Measurements from ENCODE around the gene TMEM170B.

TMEM170B gene

GRCh38 chr6:11592294-11592906 lies 54.9 kb downstream of the TMEM170B start:
- no peaks in the 10 kb centered on the region for H3K4me1 ChIP-seq (ENCODE audit: control insufficient read depth, low read depth, low read length)
- H3K4me3 ChIP-seq (ENCODE audit: low read length), result no peak overlapping the region
- no peaks in the 10 kb centered on the region for H3K9me3 ChIP-seq (ENCODE audit: control insufficient read depth, low read depth, low read length)
- H3K27ac ChIP-seq (ENCODE audit: low read length), result no peak overlapping the region
- no peaks in the 10 kb centered on the region for H3K27me3 ChIP-seq (ENCODE audit: control insufficient read depth, insufficient read depth, low read length)
- no peak overlapping the region for H3K9ac ChIP-seq (ENCODE audit: low read length)
- no peaks in the 10 kb centered on the region for H3K36me3 ChIP-seq (ENCODE audit: control insufficient read depth, low read depth, low read length)

- no peak overlapping the region for H3K9ac ChIP-seq (ENCODE audit: low read length)
- H3K4me1 ChIP-seq (ENCODE audit: control insufficient read depth, low read depth, low read length), result no peaks in the 10 kb centered on the region
- no peak overlapping the region for H3K27ac ChIP-seq (ENCODE audit: low read length)
- no peaks in the 10 kb centered on the region for H3K36me3 ChIP-seq (ENCODE audit: control insufficient read depth, low read depth, low read length)
- H3K9me3 ChIP-seq (ENCODE audit: control insufficient read depth, low read depth, low read length), result no peaks in the 10 kb centered on the region
- H3K4me3 ChIP-seq (ENCODE audit: low read length), result no peak overlapping the region
- no peaks in the 10 kb centered on the region for H3K27me3 ChIP-seq (ENCODE audit: control insufficient read depth, insufficient read depth, low read length)
Observed at GRCh38 chr6:11593096-11593495, 55.5 kb downstream of the TMEM170B start.

DNA sequence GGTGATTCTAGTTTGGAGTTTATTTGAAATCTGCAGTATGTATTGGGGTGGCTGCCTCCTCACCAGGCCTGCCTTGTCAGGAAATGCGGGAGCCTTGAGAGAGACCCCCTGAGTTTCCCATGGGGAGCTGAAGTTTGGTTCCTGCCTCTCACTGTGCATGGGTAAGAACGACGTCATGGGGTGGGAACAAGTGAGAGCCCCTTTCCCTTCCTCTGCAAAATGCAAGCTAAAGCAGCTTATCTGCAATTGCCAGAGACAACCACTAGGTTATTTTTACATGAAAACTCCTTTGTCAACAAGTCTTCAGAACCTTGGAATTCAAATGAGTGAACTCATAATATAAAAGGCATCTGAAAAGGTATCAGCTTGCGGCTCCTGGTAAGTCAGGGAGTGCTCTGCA lies 58.4 kb downstream of the TMEM170B start:
- Histone ChIP-seq H3K4me3 (ENCODE audit: low read length) (no peak overlapping the region), H3K27ac (ENCODE audit: low read length) (no peak overlapping the region), H3K9me3 (ENCODE audit: control insufficient read depth, low read depth, low read length) (no peaks in the 10 kb centered on the region), H3K4me1 (ENCODE audit: control insufficient read depth, low read depth, low read length) (no peaks in the 10 kb centered on the region), H3K27me3 (ENCODE audit: control insufficient read depth, insufficient read depth, low read length) (no peaks in the 10 kb centered on the region), H3K36me3 (ENCODE audit: control insufficient read depth, low read depth, low read length) (no peaks in the 10 kb centered on the region), H3K9ac (ENCODE audit: low read length) (no peak overlapping the region)

DNA sequence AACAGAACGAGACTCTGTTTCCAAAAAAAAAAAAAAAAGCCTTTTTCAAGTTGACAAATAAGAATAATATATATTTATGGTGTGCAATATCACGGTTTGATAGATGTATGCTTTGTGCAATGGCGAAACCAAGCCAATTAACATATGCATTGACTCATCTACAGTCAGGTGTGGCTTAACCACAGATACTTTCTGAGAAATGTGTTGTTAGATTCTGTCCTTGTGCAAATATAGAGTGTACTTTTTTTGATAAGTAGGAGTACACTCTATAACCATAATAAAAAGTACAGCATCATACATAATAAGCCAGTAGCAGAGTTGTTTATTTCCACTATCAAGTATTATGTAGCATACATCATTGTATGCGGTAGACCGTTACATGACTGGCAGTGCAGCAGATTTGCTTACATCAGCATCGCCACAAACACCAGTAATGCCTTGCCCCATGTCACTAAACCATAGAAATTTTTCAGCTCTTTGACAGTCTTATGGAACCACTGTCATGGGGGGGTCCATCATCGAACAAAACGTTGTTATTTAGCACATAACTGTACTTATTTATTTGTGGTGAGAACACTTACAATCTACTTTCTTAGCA lies 59.2 kb downstream of the TMEM170B start:
- Histone ChIP-seq H3K4me1 (ENCODE audit: control insufficient read depth, low read depth, low read length) (peaks cover 3% of the 10 kb centered on the region), H3K27ac (ENCODE audit: low read length) (no peak overlapping the region), H3K9me3 (ENCODE audit: control insufficient read depth, low read depth, low read length) (no peaks in the 10 kb centered on the region), H3K27me3 (ENCODE audit: control insufficient read depth, insufficient read depth, low read length) (no peaks in the 10 kb centered on the region), H3K36me3 (ENCODE audit: control insufficient read depth, low read depth, low read length) (no peaks in the 10 kb centered on the region), H3K4me3 (ENCODE audit: low read length) (no peak overlapping the region), H3K9ac (ENCODE audit: low read length) (no peak overlapping the region)

- no peak overlapping the region for H3K27ac ChIP-seq (ENCODE audit: low read length)
Observed at GRCh38 chr6:11598687-11599086, 61.1 kb downstream of the TMEM170B start.

GRCh38 chr6:11600251-11600650 lies 62.7 kb downstream of the TMEM170B start:
- Histone ChIP-seq H3K4me3 (ENCODE audit: low read length) (no peak overlapping the region), H3K9ac (ENCODE audit: low read length) (no peak overlapping the region), H3K9me3 (ENCODE audit: control insufficient read depth, low read depth, low read length) (no peaks in the 10 kb centered on the region), H3K4me1 (ENCODE audit: control insufficient read depth, low read depth, low read length) (peaks cover 11% of the 10 kb centered on the region), H3K36me3 (ENCODE audit: control insufficient read depth, low read depth, low read length) (no peaks in the 10 kb centered on the region), H3K27me3 (ENCODE audit: control insufficient read depth, insufficient read depth, low read length) (no peaks in the 10 kb centered on the region), H3K27ac (ENCODE audit: low read length) (no peak overlapping the region)

More at GRCh38 chr6:11598687-11599086, 61.1 kb downstream of the TMEM170B start:
- Histone ChIP-seq H3K9ac (ENCODE audit: low read length) (no peak overlapping the region), H3K4me1 (ENCODE audit: control insufficient read depth, low read depth, low read length) (peaks cover 9% of the 10 kb centered on the region), H3K27me3 (ENCODE audit: control insufficient read depth, insufficient read depth, low read length) (no peaks in the 10 kb centered on the region), H3K4me3 (ENCODE audit: low read length) (no peak overlapping the region), H3K36me3 (ENCODE audit: control insufficient read depth, low read depth, low read length) (no peaks in the 10 kb centered on the region), H3K9me3 (ENCODE audit: control insufficient read depth, low read depth, low read length) (no peaks in the 10 kb centered on the region)

- no peaks in the 10 kb centered on the region for H3K9me3 ChIP-seq (ENCODE audit: control insufficient read depth, low read depth, low read length)
- H3K4me3 ChIP-seq (ENCODE audit: low read length), result no peak overlapping the region
- H3K9ac ChIP-seq (ENCODE audit: low read length), result no peak overlapping the region
- no peaks in the 10 kb centered on the region for H3K36me3 ChIP-seq (ENCODE audit: control insufficient read depth, low read depth, low read length)
- H3K4me1 ChIP-seq (ENCODE audit: control insufficient read depth, low read depth, low read length), result peaks cover 20% of the 10 kb centered on the region
- H3K27ac ChIP-seq (ENCODE audit: low read length), result no peak overlapping the region
- no peaks in the 10 kb centered on the region for H3K27me3 ChIP-seq (ENCODE audit: control insufficient read depth, insufficient read depth, low read length)
Observed at GRCh38 chr6:11601776-11602605, 64.4 kb downstream of the TMEM170B start.

DNA sequence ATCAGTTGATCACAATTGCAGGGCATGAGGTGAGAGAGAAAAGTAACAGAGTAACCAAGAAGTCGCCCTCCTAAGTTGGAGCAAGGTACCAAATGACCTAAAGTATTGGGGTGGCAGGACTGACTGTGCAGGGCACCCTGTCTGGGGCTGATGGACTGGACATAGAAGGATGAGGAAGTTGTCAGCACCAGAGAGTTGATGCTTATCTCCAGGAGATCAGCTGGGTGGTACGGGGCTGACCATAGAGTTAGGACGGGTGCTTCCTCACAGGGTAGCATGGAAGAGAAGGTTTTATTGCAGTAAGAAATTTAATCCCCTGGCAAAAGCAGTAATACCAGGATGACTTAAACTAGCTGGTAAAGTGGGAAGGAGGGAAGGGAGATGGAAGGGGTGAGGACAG lies 66.7 kb downstream of the TMEM170B start:
- Histone ChIP-seq H3K9me3 (ENCODE audit: control insufficient read depth, low read depth, low read length) (no peaks in the 10 kb centered on the region), H3K27ac (ENCODE audit: low read length) (no peak overlapping the region), H3K27me3 (ENCODE audit: control insufficient read depth, insufficient read depth, low read length) (no peaks in the 10 kb centered on the region), H3K4me3 (ENCODE audit: low read length) (no peak overlapping the region), H3K4me1 (ENCODE audit: control insufficient read depth, low read depth, low read length) (peaks cover 20% of the 10 kb centered on the region), H3K9ac (ENCODE audit: low read length) (no peak overlapping the region), H3K36me3 (ENCODE audit: control insufficient read depth, low read depth, low read length) (no peaks in the 10 kb centered on the region)

DNA sequence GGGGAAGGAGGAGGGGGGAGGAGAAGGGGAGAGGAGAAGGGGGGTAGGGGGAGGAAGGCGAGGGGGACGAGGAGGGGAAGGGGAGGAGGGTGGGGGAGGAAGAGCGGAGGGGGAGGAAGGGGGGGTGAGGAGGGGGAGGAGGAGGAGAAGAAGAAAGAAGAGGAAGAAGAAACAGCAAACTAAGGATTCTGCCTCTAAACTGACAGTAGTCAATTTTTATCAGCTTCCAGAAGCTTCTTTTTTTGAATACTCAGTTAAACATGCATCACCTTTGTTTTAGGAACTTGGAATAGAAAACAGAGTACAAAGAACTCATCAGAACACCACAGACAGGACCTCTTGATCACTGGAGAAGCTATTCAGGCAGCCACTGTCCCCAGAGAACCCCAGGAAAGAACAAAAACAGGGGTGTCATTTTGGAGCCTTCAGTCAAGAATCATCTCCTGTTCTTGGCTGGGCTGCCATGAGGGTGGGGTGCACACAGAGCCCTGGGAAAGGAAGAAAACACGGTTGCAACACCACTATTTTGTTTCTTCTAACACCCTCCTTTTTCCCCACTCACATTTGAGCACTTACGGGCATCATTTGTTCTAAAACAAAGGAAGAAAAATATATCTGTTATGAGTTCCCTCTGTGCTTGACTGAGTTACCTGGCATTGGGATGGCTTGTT lies 67.4 kb downstream of the TMEM170B start:
- Histone ChIP-seq H3K4me1 (ENCODE audit: control insufficient read depth, low read depth, low read length) (peaks cover 20% of the 10 kb centered on the region), H3K27ac (ENCODE audit: low read length) (no peak overlapping the region), H3K9ac (ENCODE audit: low read length) (no peak overlapping the region), H3K4me3 (ENCODE audit: low read length) (no peak overlapping the region), H3K9me3 (ENCODE audit: control insufficient read depth, low read depth, low read length) (no peaks in the 10 kb centered on the region), H3K36me3 (ENCODE audit: control insufficient read depth, low read depth, low read length) (no peaks in the 10 kb centered on the region), H3K27me3 (ENCODE audit: control insufficient read depth, insufficient read depth, low read length) (no peaks in the 10 kb centered on the region)

DNA sequence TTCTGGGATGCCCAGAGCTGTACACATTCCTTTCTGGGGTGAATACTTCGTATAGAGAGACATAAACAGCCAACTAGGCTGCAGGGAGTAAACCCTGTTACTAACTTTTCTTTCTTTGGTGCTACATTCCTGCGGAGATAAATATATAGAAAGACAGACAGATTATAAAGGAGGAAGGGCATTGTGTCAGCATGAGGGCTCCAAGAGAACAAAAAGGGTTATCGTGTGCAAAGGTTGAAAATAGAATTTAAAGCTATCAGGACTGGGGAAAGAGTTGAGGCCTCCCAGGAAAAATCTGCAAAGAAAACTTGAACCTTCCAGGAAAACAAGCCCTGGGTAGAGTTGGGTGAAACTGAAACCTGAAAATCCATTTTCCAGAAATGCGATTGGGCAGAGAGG lies 68.0 kb downstream of the TMEM170B start:
- H3K27me3 ChIP-seq (ENCODE audit: control insufficient read depth, insufficient read depth, low read length), result no peaks in the 10 kb centered on the region
- peaks cover 20% of the 10 kb centered on the region for H3K4me1 ChIP-seq (ENCODE audit: control insufficient read depth, low read depth, low read length)
- H3K9me3 ChIP-seq (ENCODE audit: control insufficient read depth, low read depth, low read length), result no peaks in the 10 kb centered on the region
- no peak overlapping the region for H3K9ac ChIP-seq (ENCODE audit: low read length)
- no peaks in the 10 kb centered on the region for H3K36me3 ChIP-seq (ENCODE audit: control insufficient read depth, low read depth, low read length)
- no peak overlapping the region for H3K27ac ChIP-seq (ENCODE audit: low read length)
- no peak overlapping the region for H3K4me3 ChIP-seq (ENCODE audit: low read length)

DNA sequence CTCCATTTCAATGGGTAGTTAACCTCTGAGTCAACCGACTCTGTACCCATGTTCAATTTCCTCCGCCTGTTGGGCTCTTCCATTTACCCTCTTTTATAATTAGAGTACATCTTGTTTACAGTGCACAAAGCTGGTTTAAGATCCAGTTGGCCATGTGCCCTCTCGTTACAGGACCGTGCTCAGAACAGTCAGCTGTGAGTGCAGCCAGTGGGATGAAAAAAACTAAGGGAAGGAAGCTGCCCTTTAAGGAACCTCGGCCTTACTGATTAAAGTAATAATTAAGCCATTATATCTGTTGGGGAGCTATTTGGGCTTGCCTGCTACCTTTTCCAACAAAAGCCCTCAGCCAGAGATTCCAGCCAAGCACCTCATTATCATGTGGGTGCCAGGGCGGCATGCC lies 68.8 kb downstream of the TMEM170B start:
- Histone ChIP-seq H3K9me3 (ENCODE audit: control insufficient read depth, low read depth, low read length) (no peaks in the 10 kb centered on the region), H3K27me3 (ENCODE audit: control insufficient read depth, insufficient read depth, low read length) (no peaks in the 10 kb centered on the region), H3K9ac (ENCODE audit: low read length) (no peak overlapping the region), H3K4me1 (ENCODE audit: control insufficient read depth, low read depth, low read length) (peaks cover 20% of the 10 kb centered on the region), H3K36me3 (ENCODE audit: control insufficient read depth, low read depth, low read length) (no peaks in the 10 kb centered on the region), H3K4me3 (ENCODE audit: low read length) (no peak overlapping the region), H3K27ac (ENCODE audit: low read length) (no peak overlapping the region)

Data from iPS-18a (cell line).